HG03520 (cell line): ENCODE data around the gene MRPS34.
"Not testable (repeated sequence)": the region's sequence is repeated elsewhere in the genome, so short reads cannot be mapped to it uniquely, and the experiment has no call there.

Experiments
- ATAC-seq: cut with Tn5 transposase; IDR thresholded peaks from one replicate; pipeline ENCODE4 v1.9.1; 2021; ENCODE audit warnings: mild to moderate bottlenecking, moderate library complexity; ENCODE audit not compliant: unreplicated experiment

The MRPS34 gene

GRCh38 chr16:1772908-1773702 is at the start of gene MRPS34:
Gene MRPS34 (minus strand): TSS chr16:1773134. CDS start chr16:1773119, 15 bp downstream.
- no peak for ATAC-seq

- ATAC-seq = no peak
Observed at GRCh38 chr16:1821861-1822611, 49.1 kb upstream of the MRPS34 start.

GRCh38 chr16:1820946-1821290 is 48.0 kb upstream of the MRPS34 start:
- no peak for ATAC-seq

- no peak for ATAC-seq
Observed at GRCh38 chr16:1820096-1820945, 47.4 kb upstream of the MRPS34 start.

- no peak for ATAC-seq
Observed at GRCh38 chr16:1819611-1820010, 46.7 kb upstream of the MRPS34 start.

- ATAC-seq = no peak
Observed at GRCh38 chr16:1818873-1819525, 46.1 kb upstream of the MRPS34 start.

GRCh38 chr16:1818204-1818872 is 45.4 kb upstream of the MRPS34 start:
- ATAC-seq = no peak

- ATAC-seq = no peak
Observed at GRCh38 chr16:1817716-1818115, 44.8 kb upstream of the MRPS34 start.

GRCh38 chr16:1817276-1817589 is 44.3 kb upstream of the MRPS34 start:
- no peak for ATAC-seq

GRCh38 chr16:1816396-1817275 is 43.7 kb upstream of the MRPS34 start:
- no peak for ATAC-seq

GRCh38 chr16:1815461-1815860 is 42.5 kb upstream of the MRPS34 start:
- ATAC-seq = no peak

GRCh38 chr16:1812732-1813163 is 39.8 kb upstream of the MRPS34 start:
- no peak for ATAC-seq

GRCh38 chr16:1810536-1810935 is 37.6 kb upstream of the MRPS34 start:
- ATAC-seq = no peak

- no peak for ATAC-seq
Observed at GRCh38 chr16:1810106-1810505, 37.2 kb upstream of the MRPS34 start.

- no peak for ATAC-seq
Observed at GRCh38 chr16:1809281-1809801, 36.4 kb upstream of the MRPS34 start.

GRCh38 chr16:1808691-1809090 is 35.8 kb upstream of the MRPS34 start:
- ATAC-seq = no peak

GRCh38 chr16:1807626-1808025 is 34.7 kb upstream of the MRPS34 start:
- ATAC-seq = no peak

GRCh38 chr16:1800701-1801100 is 27.8 kb upstream of the MRPS34 start:
- no peak for ATAC-seq

GRCh38 chr16:1799263-1799662 is 26.3 kb upstream of the MRPS34 start:
- not testable (repeated sequence) for ATAC-seq
